H54 (cell line): ENCODE measurements around the gene ZDHHC13.
A peak's percentile ranks its signal among the peaks of the same experiment; 100 is the strongest.

Experiments used
- DNase-seq: peaks from one replicate; pipeline ENCODE4 v3.0.0; 2011; ENCODE audit warnings: low spot score, mixed read lengths; ENCODE audit not compliant: insufficient read length
- FAIRE-seq: peaks from 3 replicates; lab custom pipeline; 2011; peaks lifted over from hg19 to GRCh38; lab: Jason Lieb, UNC
- POLR2A ChIP-seq: IDR thresholded peaks from 2 replicates; pipeline ENCODE4 v1.6.1; 2011; ENCODE audit warnings: low read depth, mild to moderate bottlenecking, low read length

The ZDHHC13 gene

DNA sequence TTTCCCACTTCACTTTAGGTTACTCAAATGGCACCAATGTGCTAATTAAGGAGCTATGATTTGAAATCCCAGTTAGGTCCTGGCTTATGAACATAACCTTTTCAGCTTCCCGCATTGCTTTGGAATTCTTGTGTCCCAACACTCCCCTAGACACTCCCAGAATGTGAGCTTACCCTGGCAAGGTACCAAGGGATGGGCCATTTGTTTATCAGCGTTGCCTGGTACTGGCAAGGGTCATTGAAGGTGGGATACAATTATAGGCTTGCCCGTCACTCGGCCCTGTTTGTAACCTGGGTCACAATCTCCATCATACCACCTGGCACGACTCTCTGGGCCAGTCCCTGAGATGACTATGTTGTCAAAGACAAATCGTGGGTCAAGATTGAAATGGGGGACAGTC, 79.5 kb downstream of the ZDHHC13 start:
- no peak for FAIRE-seq
- TF ChIP-seq POLR2A: no peak
- DNase-seq: no peak

DNA sequence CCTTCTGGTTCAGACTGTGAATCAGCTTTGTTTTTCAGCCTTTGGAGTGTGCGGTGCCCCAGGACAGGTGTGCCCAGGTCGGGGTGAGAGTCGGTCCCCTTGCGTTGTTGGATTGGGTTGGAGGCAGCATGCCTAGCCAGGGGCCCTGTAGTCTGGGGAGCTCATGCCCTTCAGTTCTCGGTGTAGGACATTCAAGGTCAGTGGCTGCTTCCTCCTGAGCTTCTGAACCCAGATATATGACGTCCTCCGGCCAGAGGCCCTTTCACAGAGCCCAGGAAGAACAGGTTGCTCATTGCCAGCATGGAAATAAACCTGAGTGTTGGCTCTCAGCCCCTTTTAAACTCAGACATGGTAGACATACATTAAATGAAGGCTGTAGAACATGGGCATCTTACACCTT, 82.1 kb downstream of the ZDHHC13 start:
- FAIRE-seq: no peak
- TF ChIP-seq POLR2A: no peak
- no peak for DNase-seq

- FAIRE-seq: no peak
- DNase-seq: no peak
- no peak for TF ChIP-seq POLR2A
These were observed 82.8 kb downstream of the ZDHHC13 start for GRCh38 chr11:19199771-19200170.

DNA sequence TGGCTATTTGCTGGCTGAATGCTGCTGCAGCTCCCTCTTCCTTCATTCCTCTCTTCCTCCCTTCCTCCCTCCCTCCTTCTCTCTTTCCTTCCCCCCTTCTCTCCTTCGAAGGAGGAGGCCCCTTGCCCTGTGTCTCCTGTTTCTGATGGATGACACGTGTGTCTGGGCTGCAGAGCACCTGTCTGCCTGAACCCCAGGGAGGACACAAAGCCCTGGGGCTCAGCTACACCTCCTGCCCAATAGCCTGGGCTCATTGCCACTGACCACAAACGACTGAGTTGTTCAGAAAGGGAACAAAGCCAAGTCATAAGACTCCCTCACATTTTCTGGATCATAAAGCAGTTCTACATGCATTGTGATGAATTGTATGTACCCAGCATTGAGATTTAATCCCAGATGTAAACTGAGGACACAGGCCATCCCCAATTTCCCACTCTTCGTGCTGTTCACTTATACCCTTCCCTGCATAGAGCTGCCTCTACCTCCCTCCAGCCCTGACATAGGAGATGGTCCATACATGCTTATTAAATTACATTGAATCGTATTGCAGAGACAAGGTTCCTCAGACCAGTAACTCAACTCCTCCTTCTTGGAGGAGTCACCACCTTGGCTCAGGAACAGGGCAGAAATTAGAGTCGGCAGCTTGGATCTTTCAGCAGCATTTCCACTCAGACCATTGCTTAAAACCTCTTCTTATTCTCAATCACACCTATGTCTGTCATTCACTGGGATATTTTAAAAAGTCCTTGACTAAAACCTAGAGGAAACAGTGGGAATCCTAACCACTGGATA, 83.6 kb downstream of the ZDHHC13 start:
- DNase-seq (peak; percentile 61), FAIRE-seq (peak; percentile 92)

DNA sequence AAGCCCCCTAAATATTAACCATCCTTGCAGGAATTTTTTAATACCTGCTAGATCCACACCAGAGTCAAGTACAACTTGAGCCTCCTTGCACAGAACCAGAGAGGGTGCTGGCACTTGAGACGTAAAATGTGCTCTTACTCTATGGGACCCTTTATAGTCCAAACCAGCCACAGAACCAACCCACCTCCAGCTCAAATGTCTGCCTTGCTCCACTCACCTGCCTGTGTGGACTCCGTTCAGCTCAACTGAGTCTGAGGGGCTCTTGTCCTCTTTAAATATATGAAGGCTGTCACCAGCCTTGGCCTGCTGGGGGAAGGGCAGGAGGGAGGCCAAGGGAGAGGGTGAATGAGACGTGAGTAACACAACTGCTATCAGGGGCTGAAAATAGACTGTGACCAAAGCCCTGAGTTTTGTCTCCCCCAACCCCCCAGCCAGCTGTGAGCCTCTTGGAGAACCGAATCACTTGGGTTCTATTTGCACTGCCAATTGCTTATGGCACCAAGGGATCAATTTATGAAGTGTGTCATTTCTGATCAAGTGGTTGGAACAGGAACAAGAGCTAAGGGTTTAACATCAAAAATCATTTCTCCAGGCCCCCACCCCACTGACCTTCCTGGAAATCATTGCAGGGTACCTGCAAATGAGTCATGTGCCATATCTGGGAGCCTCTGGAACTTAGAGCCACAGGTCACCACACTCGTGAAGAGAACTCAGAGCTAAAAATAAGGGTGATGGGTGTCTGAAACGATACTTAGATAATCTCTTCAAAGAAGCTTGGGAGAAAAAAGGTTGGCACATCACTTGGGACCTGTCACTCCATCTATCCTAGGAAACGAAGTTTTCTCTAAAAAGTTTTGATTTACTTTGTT, 85.0 kb downstream of the ZDHHC13 start, which contains the start of gene CSRP3:
CSRP3 (minus strand) TSS at position 247 of the 869 bp plus-strand sequence. CDS start 9,535 bp downstream, outside the sequence.
- no peak for DNase-seq
- no peak for FAIRE-seq
- no peak for TF ChIP-seq POLR2A

More for the DNA sequence above, 83.6 kb downstream of the ZDHHC13 start:
- TF ChIP-seq POLR2A: no peak

DNA sequence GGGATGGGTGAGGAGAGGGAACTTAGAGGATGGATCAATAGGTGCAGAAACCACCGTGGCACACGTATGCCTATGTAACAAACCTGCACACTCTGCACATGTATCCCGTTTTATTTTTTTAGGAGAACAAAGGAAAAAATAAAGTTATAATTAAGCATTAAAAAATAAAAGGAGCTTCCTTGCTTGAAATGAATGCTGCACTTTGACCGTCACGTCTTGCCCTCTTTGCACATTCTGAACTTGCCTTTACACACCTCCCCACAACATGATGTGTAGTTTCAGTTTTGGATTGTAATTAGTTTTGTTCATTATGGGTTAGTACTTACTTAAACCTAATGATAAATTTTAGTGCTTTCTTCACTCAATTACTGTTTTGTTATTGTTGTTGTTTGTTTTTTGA, 87.9 kb downstream of the ZDHHC13 start:
- FAIRE-seq: no peak
- DNase-seq: no peak
- no peak for TF ChIP-seq POLR2A

DNA sequence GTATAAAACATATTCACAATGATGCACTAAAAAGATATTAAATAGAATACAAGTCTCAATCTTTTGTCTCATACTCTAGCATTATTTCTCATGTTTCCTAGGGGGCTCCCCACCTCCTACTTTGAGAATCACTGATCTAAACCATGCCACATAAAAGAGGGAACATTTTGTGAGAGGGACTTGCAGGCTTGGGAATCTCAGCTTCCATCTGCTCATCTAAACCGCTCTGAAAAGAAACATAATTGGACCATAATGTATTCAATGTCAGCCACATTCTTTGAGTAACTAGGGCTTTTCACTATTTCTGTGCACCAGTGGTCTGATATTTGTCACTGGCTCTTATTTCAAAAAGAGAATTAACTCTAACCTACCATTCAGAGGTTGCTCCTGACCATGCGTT, 91.2 kb downstream of the ZDHHC13 start:
- no peak for TF ChIP-seq POLR2A
- no peak for DNase-seq
- FAIRE-seq: no peak

- DNase-seq (no peak), FAIRE-seq (no peak)
- TF ChIP-seq POLR2A: no peak
These were observed 92.1 kb downstream of the ZDHHC13 start for GRCh38 chr11:19208959-19209546.

DNA sequence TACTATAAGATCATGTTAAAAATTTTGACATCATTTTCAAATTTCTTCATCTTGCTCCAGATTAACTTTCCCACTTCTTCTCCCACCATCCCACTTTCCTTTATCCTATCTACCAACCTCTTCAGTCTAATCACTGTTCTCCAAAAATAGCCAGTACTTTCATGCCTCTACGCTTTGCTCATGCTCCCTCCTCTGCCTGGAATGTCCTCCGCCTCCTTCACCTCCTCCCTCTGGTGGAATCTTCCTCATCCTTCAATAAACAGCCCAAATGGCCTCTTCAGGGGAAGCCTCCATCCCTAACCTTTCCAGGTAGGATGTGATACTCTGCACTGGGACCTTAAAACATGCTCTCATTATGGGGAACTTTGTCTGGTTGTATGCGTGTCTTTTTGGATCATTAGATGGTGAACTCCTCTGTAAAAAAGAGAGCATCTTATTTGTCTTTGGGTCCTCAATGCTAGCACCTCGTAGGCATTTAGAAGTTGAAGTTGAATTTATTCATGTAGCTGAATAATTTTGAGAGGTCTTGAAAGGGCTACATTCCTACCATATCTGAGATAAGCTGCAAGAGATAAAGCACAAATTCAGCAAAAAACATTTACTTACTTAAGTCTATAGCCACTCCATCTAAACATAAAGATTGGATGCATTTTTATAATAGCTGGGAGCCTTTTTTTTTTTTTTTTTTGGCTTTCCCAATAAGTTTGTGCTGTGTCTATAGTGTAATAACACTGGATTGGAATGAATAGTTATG, 92.8 kb downstream of the ZDHHC13 start:
- FAIRE-seq: no peak
- TF ChIP-seq POLR2A: no peak
- DNase-seq: no peak

DNA sequence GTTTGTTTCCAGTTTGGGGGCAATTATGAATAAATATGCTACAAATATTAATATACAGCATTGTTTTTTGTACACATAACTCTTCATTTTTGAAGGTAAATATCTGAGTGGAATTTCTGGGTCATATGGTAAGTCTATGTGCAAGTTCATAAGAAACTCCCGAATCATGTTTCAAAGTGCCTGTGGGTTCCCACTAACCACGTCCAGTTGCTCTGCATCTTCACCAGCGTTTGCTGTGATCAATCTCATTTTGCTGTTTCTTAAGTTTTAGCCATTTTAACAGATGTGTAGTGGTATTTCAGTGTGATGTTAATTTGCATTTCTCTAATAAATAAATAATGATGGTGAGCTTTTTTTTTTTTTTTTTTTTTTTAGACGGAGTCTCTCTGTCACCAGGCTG, 99.1 kb downstream of the ZDHHC13 start:
- DNase-seq: no peak
- no peak for TF ChIP-seq POLR2A
- no peak for FAIRE-seq

DNA sequence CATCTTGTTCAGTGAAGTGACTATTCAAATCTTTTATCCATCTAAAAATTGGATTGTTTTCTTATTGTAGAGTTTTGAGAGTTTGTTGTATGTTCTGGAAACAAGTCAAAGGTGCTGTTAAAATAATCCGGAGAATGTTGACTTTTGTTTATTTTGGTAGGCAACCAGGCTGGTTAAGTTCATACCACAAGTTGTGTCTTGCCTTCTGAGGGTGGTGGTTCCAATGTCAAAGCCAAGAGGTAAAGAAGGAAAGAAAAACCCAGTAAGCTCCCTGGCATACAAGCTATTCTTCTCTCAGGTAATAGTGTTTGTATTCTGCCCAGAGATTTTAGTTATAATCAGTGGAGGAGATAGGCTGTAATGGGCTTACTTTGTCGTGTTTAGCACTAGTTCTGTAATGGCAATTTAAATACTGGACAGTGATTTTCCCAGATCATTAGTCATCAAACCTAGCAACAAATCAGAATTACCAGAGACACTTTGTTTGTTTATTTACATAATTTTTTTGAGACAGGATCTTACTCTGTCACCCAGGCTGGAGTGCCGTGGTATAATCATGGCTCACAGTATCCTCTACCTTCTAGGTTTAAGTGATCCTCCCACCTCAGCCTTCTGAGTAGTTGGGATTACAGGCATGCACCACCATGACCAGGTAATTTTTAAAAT, 99.9 kb downstream of the ZDHHC13 start:
- FAIRE-seq (no peak), DNase-seq (no peak)
- no peak for TF ChIP-seq POLR2A

GRCh38 chr11:19218216-19218615, 101.2 kb downstream of the ZDHHC13 start:
- DNase-seq (no peak), FAIRE-seq (no peak)
- TF ChIP-seq POLR2A: no peak
